SK-N-SH treated with all-trans-retinoic acid at 6 μM for 48 hours (cell line): Measurements from ENCODE around the gene C1orf159.

ENCODE experiments used
- ARNTL ChIP-seq: fragments of 450-650 bp; formaldehyde crosslinking; IDR thresholded peaks from 2 replicates; pipeline ENCODE4 v1.5.0; 2020; ENCODE audit warnings: low read depth, mild to moderate bottlenecking, moderate library complexity, borderline replicate concordance
- BACH2 ChIP-seq: fragments of 250-450 bp; sonication (Bioruptor Pico); IDR thresholded peaks from 2 replicates; pipeline ENCODE4 v1.9.0; 2021; ENCODE audit warnings: mild to moderate bottlenecking, borderline replicate concordance
- CREB5 ChIP-seq: fragments of 250-450 bp; sonication (Bioruptor Pico); IDR thresholded peaks from 2 replicates; pipeline ENCODE4 v1.5.1; 2020; ENCODE audit warnings: low read depth, mild to moderate bottlenecking, moderate library complexity
- CSDC2 ChIP-seq: fragments of 250-450 bp; sonication (Bioruptor Pico); IDR thresholded peaks from 2 replicates; pipeline ENCODE4 v1.5.0; 2020; ENCODE audit warnings: mild to moderate bottlenecking, moderate library complexity
- TOX ChIP-seq: fragments of 250-450 bp; sonication (Bioruptor Pico); IDR thresholded peaks from 2 replicates; pipeline ENCODE4 v1.8.0; 2021; ENCODE audit warnings: mild to moderate bottlenecking, moderate library complexity, borderline replicate concordance
- ZC3H10 ChIP-seq: fragments of 250-450 bp; sonication (Bioruptor Pico); IDR thresholded peaks from 2 replicates; pipeline ENCODE4 v1.5.1; 2021; ENCODE audit warnings: mild to moderate bottlenecking, moderate library complexity
- ZFP30 ChIP-seq: fragments of 450-650 bp; formaldehyde crosslinking; IDR thresholded peaks from 2 replicates; pipeline ENCODE4 v1.5.0; 2022; ENCODE audit warnings: mild to moderate bottlenecking, moderate library complexity
- ZNF8 ChIP-seq: fragments of 450-650 bp; formaldehyde crosslinking; IDR thresholded peaks from 2 replicates; pipeline ENCODE4 v1.5.0; 2020; ENCODE audit warnings: mild to moderate bottlenecking, moderate library complexity

GRCh38 chr1:1148569-1148968 is 32.7 kb upstream of the C1orf159 start:
- TF ChIP-seq CSDC2 (CRISPR knock-in tag) (no peak), ZC3H10 (CRISPR knock-in tag) (no peak), ZNF8 (no peak), TOX (CRISPR knock-in tag) (no peak), CREB5 (CRISPR knock-in tag) (no peak), BACH2 (CRISPR knock-in tag) (no peak), ARNTL (CRISPR knock-in tag) (no peak), ZFP30 (CRISPR knock-in tag) (no peak)
